NOMO-1 treated with DMSO at 0.1 percent for 48 hours (cell line): Measurements from ENCODE around the gene PACS2.
A peak's percentile ranks its signal among the peaks of the same experiment; 100 is the strongest.

ENCODE experiments used
- DNase-seq: peaks from one replicate; lab custom pipeline; 2025; ENCODE audit not compliant: unreplicated experiment; lab: John Stamatoyannopoulos, UW

Gene PACS2

DNA sequence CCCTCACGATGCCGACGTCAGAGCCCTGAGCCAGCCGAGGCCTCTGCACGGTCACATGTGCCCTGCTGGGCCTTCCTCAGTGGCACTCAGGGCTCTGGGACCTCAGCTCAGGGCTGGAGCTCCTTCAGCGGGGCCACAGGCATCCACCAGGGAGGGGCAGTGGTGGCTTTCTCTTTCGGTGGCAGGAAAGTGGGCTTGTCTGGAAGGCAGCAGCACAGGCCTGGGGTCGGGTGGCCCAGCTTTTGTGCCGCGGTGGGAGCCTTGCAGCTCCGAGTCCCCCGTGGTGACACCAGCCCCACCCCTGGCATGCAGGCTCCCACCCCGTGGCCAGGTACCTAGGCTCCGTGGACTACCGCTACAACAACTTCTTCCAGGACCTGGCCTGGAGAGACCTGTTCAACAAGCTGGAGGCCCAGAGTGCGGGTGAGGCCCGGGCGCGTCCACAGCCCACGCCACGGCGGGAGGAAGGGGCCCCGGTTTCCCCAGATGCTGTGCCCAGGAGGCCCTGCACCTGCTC, 69.6 kb downstream of the PACS2 start:
- DNase-seq, result no peak

- no peak for DNase-seq
Measured at GRCh38 chr14:105384605-105385321, 70.2 kb downstream of the PACS2 start.

DNA sequence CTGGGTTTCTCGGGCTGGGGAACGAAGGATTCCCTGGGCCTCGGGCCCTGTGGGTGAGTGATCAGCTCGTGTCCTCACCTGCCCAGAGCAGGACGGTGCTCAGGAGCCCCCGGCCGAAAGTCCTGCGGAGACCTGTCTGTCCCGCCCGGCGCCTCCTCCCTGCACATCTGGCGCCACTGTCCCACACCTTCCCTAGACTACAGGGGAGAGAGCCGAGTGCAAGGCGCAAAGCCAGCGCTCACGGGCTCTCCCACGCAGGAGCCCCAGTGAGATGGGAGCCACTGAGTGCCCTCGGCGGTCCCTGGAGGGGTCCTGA, 70.7 kb downstream of the PACS2 start:
- DNase-seq, result no peak

DNA sequence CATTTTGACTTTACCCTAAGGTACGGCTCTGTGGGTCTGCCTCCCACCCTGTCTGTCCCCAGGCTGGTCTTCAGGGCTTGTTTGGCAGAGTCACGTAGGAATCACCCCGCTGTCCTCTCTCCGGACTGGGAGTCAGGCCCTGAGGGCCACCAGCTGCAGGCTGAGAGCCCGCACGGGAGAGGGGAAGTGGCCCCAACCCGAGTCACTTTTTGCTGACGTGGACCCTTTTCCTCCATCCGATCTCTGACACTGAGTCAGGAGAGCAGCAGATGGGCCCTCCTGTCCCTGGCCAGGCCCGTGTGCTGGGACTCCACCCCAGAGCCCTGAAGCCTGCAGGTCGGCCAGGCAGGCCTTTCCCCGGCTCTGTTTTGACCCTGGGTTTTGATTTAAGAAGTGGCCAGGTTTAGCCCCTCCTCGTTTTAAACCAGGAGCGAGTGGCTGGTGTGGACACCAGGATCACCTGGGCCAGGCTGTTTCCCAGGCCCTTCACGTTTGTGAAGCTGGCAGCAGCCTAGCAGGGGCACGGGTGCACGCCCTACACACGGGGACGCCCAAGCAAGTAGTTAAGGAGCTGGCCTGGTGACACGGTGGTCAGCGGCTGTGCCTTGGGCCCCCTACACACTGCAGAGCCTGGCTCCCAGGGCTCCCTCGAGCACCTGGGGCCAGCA, 71.3 kb downstream of the PACS2 start:
- no peak for DNase-seq

DNA sequence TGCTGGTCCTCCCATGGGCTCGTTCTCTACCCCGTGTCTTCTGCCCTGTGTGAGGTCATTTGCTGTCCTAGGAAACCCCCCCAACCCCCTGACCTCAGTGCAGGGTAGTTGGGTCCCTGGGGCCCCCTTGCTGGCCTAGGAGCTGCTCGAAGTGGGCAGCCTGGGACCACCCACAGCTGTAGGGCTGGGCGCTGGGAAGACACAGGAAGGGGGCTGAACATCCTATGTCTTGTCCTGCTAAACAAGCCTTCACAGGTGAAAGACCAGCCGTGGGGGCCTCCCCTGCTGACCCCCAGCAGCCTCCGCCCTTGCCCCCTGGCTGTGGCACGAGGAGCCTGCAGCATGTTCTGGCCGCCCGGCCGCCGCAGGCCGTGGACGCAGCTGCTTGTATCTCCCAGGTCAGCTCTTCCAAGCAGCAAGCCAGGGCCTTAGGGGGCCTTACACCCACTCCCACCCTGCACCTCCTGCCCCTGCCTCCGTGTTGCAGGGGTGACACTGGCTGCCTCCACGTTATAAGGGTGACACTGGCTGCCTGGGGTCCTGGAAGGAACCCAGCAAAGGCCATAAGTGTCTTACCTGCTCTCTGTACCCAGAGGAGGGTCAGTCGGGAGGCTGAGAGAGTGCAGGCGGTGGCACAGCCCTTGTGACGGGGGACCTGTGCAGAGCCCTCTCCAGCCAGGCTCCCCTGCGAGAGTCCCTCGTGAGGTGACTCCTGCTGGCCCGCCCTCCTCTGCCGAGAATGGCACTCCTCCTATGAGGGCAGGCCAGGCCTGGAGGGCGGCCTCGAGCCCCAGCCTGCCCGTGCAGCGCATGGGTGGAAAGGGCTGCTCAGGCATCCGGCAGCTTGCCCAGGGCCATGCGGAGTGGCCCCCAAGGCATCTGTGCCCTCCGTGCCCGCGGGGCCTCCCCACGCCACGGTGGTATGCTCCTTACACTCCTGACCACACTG, 72.3 kb downstream of the PACS2 start:
- no peak for DNase-seq

- no peak for DNase-seq
Measured at GRCh38 chr14:105387530-105387922, 73.0 kb downstream of the PACS2 start.

DNA sequence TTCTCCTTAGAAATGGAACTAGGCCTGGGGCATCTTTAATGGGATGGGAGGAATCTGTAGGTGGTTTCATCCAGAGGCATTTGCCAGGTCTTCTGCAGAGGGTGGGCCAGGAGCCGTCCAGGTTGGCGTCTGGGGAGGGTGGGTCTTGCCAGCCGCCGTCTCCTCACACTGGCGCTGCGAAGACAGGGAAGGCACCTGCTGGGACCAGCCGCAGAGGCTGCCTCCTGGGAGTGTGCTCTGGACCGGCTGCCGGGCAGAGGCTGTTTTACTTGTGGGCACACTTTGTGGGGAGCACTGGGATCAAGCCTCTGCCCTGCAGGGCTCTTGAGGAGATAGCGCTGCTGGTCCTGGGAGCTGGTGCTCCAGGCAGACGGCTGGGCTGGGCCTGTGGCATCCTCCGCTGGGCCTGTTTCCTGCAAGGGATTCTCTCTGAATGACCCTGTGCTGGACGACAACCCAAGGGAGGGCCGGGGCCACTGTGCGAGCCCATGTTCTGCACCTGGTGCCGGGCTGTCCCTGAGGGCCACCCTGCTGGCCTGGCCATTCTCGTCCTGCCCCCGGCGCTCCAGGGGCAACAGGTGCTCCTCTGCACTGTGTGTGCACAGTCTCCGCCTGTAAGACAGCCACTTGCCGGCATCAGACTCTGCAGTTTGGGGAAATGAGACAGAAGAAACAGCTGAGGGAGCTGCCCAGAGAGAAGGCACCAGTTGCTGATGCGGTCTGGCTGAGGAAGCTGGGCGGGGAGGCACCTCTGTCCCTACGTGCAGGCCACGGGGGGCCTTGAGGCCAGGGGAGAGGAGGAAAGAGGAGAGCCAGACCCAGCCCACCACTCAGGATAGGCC, 73.8 kb downstream of the PACS2 start:
- peak; percentile 61 for DNase-seq

- no peak for DNase-seq
Measured at GRCh38 chr14:105388976-105389375, 74.4 kb downstream of the PACS2 start.

DNA sequence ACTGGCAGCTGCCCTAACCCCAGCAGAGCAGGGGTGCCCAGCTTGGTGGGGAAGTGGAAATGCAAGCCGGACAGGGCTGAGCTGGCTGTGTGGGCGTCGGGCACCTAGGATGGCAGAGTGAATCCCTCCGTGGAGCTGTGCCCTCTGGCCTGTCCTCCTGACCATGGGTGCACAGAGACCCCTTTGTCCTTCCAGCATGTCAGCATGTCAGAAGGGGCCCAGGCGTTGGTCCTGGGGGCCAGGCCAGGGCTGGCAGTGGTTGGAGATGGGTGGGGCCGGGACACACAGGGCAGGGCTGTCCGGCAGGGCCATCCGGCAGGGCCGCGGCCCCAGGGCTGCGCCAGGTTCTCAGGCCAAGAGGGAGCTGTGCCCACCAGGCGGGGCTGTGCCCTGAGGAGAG, 75.0 kb downstream of the PACS2 start:
- no peak for DNase-seq

GRCh38 chr14:105389976-105390848, 75.7 kb downstream of the PACS2 start:
- peak; percentile 56 for DNase-seq

DNA sequence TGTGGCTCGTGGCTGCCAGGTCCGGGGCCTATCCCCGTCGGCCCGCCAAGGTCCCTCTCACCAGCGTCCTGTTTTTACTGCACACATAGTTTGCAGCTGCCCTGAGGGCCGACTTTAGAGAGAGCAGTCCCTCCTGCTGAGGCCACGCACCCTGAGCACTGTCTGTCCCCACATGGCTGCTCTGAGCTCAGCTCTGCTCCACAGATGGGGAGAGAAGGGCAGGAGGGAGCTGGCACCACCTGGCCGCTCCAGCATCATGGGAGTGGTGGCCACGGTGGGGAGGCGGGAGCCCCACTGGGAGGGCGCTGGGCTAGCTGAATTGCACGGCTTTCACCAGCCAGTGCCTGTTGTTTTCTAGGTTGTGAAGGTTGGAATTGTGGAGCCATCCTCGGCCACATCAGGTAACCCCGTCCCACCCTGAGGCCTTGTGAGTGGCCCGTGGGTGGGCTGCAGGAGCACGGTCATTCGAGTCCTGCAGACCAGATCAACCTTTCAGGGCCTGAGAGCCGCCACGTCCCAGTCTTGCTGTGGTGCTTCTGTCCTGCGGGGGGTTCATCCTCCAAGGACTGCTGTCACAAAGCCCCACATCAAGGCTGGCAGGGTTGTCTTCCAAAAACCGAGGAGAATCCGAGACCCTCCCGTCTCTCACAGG, 76.4 kb downstream of the PACS2 start:
- no peak for DNase-seq

DNA sequence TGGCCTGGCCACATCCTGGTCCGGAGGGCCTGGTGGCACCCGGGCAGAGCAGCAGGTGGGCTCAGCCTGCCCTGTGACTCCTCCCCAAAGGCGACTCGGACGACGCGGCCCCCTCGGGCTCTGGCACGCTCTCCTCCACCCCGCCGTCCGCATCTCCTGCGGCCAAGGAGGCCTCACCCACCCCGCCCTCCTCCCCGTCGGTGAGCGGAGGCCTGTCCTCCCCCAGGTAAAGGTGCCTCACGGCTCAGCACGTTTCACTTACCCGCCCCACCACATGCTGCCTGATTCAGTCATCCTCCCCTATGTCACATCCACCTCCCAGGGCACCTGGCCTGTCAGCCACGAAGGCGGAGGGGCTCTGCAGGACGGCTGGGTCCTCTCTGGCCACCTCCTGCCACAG, 77.0 kb downstream of the PACS2 start:
- no peak for DNase-seq

DNA sequence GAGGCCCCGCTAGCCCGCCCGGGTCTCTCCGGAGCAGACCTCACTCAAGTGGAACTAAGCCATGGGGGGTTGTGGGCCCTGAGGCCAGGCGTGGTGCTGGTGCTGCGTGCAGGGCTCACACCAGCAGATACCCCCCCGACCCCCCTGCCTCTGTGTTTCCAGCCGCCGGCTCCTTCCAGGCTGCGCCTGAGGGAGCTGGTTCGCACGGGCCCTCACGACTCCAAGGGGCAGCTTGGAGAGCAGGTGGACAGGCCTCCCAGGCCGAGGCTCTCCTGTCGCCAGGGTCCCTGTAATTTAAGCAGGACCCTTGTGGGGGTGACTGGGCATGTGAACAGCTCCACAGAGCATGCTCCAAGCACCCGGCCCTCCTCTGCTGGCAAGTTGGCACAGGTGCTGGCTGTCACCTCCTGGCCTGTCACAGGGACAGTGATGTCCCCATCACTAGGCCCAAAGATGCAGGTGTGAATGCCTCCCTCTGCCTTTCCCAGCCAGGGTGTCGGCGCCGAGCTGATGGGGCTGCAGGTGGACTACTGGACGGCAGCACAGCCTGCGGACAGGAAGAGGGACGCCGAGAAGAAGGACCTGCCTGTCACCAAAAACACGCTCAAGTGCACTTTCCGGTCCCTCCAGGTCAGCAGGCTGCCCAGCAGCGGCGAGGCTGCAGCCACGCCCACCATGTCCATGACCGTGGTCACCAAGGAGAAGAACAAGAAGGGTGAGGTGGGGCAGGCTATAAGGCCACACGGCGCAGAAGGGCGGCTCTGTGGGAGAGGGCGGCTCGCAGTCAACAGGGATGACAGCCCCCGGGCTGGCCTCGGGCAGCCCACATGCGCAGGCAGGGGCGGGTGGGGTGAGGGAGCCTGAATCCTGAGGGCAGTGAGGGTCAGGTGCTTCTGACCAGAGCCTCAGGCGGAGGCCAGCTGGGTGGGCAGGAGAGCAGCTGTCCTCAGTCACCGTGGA, 77.9 kb downstream of the PACS2 start:
- DNase-seq, result no peak

GRCh38 chr14:105393151-105393550, 78.6 kb downstream of the PACS2 start:
- DNase-seq, result no peak

DNA sequence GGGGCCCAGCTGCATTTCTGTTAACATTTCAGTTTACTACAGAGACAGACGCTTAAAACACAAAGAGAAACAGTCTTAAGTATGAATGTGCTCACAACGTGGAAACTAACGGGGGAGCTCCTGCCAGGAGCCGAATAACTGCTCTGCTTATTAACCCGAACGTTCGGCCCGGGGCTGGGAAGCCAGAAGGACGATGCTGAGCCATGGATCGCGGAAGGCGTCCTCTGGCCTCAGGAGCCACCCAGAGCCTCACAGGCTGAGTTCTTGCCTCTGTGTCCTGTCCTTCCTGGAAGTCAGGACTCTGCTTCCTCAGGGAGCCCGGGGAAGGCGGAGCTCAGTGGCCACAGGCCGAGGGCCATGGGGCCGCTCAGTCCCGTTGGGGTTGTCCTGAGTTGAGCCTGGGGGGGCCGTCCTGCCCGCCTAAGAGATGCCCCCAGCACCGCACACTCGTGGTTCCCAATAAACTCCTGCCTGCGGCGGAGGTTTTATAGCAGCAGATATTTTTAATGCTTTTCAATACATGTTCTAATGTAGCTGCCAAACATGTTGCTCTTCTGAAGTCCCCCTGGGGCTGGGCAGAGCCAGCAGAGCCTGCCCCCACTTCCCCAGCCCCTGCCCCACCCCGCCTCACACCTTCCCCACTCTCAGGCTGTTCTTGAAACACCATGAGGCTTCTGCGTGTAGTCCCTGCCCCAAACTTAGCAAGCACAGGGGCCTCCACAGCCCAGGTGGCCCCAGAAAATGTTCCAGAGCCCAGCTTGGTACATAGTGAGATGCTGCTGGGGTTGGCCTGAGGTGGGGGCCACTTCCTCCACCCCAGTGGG, 80.4 kb downstream of the PACS2 start:
- no peak for DNase-seq

GRCh38 chr14:105395538-105395854, 80.9 kb downstream of the PACS2 start:
- no peak for DNase-seq

DNA sequence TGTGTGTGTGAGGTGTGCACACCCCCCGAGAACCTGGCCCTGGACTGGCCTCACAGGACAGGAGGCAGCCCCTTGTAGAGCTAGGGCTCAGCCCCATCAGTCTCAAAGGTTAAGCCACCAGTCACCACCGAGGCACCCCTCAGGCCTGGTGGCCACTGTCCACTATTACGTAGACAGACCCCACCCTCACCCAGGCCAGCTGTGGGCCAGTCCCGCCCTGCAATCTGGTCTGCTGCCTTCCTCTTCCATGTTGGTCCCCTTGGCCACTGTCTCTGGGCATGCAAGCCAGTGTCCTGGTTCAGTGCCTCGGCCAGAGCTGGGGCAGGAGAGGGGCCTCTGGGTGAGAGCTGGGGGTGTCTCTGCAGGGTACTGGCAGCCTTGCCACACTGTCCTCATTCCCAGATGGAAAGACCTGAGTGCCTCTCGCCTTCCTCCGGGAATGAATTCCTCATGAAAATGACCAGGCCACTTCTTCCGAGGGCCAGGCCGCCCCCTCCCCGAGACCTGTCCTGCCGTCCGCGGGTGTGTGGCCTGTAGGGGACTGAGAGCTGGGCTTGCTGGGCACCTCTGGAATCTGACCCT, 82.9 kb downstream of the PACS2 start:
- no peak for DNase-seq
